Activated CD8-positive, alpha-beta memory T cell treated with anti-CD3 and anti-CD28 coated beads for 4 hours (primary cell): Measurements from ENCODE around the gene CCDC89.

Source experiments
- DNase-seq, 2 donors: peaks; one replicate each; pipeline ENCODE4 v3.0.0-alpha.2; 2020; ENCODE audit warnings: low read depth in 2 of 2

The CCDC89 gene

GRCh38 chr11:85652786-85653447 is 33.1 kb downstream of the CCDC89 start:
- no peak for DNase-seq

- no peak for DNase-seq
Measured at GRCh38 chr11:85651118-85651517, 34.9 kb downstream of the CCDC89 start.

GRCh38 chr11:85647604-85648299 is 38.2 kb downstream of the CCDC89 start, which contains the start of gene TMEM126A:
Gene TMEM126A (plus strand): TSS chr11:85647967. CDS start chr11:85650256, 2,289 bp downstream.
- peak; percentile 80 to 86 for DNase-seq

- no peak for DNase-seq
Measured at GRCh38 chr11:85647078-85647477, 38.9 kb downstream of the CCDC89 start.

GRCh38 chr11:85643191-85643614 is 42.8 kb downstream of the CCDC89 start:
- no peak for DNase-seq

GRCh38 chr11:85634747-85635146 is 51.2 kb downstream of the CCDC89 start:
- no peak for DNase-seq
